HG03460 (cell line): Measurements from ENCODE around the gene KLHDC8A.
A peak's percentile ranks its signal among the peaks of the same experiment; 100 is the strongest.

Experiments
- ATAC-seq: cut with Tn5 transposase; IDR thresholded peaks from one replicate; pipeline ENCODE4 v1.9.1; 2021; ENCODE audit not compliant: unreplicated experiment

The KLHDC8A gene

DNA sequence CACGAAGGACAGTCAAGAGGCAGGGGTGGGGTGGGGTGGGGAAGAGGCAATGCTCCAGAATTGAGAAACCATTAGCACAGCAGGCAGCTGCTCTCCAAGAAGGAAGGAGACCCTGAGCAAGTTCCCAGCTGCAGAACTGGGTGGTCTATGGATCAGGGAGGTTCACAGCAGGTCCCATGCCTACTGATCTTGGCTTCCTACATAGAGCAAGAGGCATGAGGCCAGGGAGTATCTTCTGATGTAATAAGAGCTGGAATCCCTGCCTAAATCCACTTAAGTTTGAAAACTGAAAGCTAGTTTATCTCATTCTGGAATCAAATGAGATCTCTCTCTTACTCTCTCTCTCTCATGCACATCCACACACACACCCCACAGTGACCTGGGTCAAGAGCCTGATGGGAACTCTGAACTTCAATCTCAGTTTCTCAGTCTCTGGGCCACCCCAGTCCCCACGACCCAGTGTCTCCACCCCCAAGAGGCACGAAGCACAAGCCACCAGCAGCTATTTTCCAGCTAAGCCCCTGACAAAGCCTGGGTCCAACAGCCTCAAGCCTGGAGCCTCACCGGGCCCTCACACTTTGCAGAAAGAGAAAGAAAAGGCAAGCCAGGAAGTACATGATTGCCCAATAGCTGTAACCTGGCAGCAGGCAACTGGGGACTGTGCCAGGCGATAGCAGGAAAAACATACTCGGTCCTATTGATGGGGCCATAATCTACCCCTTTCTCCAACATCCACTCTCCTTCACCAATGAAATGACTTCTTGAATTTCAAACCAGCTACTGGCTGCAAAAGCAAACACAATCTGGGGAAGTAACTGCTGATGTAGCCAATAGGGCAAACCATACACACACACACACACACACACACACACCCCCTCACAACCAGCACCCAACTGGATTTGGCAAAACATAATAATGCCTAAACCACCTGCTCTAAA lies 37.4 kb downstream of the KLHDC8A start:
- ATAC-seq = no peak

DNA sequence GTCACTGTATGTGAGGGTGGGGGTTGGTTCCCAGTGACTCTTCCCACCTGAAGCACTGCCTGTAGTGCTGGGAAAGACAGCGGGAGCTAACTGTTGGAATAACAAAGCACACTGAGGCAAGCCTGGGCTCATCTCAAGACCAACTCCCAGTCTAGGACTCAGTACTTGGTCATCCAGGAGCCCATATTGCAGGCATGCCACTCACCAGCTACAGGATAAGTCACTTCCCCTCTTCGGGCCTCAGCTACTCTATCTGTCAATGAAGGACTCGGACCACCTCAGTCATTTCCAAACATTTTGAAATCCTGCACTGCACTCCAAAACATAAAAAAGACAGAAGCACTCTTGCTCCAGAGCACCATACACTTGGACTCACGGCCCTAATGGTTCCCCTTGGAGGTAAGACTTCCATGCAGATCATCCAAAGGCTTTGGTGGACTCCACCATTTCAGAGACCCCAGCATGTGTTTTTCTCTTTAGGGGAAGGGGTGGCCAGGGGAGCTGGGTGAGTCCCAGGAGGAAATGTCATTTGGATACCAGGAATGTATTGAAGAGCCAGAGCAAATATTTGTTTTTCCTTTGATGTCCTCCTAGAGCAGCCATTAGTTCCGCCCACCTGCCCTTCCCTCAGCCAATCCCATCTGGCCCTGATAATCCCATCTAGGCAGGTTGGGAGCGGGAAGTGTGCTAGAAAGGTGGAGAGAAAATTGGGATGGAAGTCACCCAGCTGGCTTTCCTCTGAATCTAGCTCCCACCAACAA lies 38.3 kb downstream of the KLHDC8A start:
- ATAC-seq = no peak

DNA sequence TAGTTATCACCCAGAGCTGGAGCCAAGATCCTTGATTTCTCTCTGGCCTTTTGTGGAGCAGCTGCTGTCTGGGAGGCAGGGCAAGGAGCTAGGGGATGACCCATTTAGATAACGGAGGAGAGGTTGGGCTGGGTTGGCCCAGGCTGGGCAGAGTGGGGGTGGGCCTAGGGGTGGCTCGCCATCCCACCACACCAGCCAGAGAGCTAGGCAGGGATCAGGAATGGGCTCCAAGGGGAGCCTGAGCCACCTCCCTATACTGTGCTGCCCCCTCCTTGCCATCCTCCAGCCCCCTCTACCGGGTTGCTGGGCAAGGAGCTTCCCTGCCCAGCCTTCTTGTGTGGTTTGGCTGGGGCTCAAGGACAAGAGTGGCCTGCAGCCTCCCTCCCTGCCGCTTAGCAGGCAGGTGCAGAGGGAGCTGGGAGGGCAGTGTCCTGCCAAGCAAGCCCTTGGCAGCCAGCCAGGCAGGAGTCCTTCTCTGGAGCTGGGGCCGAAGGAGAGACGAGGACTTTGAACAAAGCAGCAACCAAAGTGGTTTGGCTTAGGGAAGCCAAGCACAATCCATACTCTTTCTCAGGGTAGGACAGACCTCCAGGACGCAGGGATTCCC lies 39.3 kb downstream of the KLHDC8A start:
- no peak for ATAC-seq

GRCh38 chr1:205316161-205316566 lies 40.6 kb downstream of the KLHDC8A start:
- ATAC-seq = no peak

GRCh38 chr1:205315008-205315618 lies 41.6 kb downstream of the KLHDC8A start:
- ATAC-seq = no peak

DNA sequence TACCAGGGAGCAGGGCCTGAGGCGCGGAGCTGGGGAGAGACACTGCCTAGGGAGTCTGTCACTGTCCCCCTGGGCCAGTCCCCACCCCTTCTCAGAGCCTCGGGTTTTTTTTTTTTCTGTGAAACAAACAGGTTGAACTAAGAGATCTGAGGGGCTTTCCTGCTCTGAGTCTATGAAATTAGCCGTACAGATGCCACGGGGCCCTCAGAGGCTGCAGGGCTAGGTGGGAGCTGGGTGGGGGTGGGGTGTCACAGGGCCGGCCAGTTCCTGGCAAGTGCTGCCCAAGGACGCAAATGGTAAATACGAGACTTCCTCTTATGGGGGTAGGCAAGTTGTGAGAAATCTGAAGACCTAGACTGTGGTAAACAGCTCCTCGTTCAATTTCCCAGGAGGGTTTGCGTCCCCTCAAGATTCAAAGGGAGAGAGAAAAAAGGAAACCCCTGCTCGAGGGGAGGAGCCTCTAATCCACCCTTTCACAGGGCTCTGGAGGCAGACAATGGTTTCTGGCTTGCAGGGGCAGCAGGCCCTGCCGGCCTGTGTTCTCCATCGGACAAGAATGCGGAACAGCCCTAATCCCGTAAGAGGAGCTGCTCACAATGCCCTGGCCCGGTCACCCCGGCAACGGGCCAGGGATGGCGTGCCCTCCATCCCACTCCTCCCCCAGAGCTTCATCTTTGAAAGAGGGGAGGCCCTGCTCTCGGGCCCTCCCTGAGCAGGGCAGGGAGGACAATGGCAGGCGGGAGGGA lies 43.0 kb downstream of the KLHDC8A start:
- peak; percentile 65 for ATAC-seq

DNA sequence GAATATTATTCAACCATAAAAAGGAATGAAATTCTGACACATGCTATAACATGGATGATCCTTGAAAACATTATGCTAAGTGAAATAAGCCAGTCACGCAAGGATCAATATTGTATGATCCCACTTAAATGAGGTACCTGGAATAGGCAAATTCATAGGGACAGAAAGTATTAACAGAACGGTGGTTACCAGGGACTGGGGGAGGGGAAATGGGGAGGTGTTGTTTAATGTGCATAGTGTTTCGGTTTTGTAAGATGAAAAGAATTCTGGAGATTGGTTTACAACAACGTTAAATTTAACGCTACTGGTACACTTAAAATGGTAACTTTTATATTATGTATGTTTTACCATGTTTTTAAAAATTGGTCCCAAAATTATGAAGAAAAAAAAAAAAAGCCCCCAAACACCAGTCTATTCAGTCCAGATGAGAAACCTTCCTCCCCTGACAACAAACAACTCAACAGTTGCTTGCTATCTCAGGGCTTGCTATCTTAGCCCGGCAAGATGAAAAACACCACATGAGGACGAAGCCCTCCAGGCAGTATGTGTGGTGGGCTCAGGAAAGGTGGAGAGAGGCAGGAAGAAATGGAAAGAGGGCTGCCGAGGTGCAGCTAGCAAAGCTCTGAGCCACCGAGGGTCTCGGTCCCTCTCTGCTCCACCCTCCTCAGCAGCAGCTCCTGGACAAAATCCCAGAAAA lies 43.7 kb downstream of the KLHDC8A start:
- ATAC-seq = no peak

- no peak for ATAC-seq
Observed at GRCh38 chr1:205310976-205311704, 45.6 kb downstream of the KLHDC8A start.

DNA sequence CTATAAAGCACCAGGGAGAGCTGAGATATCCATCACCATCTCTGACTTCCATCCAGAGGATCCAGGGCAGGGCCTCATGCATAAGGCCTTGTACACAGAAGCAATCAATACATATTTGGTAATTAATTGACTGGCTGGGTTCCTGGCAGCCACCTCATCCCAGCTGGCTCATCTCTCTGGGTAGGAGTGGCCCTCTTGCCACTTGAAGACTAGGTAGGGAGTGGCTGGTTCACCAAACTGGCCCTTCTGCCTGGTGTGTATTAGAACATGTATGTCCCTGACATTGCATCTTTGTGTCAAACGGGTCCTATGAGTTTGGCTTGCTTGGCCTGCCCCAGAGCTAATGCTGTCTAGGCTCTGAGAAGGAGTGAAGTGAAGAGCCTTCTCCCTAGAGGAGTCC lies 47.0 kb downstream of the KLHDC8A start:
- no peak for ATAC-seq

DNA sequence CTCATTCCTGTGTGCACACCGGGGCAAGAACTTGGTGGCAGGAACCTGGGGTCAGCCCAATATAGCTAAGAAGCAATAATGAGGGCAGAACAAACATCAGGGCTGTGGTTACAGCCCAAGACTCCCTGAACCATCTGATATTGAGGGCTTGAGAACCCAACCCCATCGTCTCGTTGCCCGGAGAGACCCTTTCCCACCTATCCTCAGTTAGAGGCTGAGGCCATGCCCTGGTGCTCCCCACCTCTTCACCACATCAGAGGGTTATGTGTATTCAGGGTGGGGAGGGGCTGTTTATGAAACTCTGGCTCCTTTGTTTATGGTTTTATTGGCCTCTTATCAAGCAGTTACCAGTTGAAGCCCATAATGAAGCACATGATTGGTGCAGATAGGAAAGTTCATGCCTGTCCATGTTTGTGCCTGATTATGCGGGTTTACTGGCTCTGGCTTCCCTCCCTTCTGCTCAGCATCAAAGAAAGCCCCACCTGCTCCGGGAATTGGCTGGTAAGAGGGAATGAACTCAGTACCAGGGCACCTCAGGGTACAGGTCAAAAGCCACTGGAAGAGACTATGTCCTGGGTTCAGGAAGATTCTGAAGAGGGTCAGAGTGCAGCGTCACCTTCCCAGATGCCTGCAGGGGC lies 49.7 kb downstream of the KLHDC8A start:
- ATAC-seq = no peak

DNA sequence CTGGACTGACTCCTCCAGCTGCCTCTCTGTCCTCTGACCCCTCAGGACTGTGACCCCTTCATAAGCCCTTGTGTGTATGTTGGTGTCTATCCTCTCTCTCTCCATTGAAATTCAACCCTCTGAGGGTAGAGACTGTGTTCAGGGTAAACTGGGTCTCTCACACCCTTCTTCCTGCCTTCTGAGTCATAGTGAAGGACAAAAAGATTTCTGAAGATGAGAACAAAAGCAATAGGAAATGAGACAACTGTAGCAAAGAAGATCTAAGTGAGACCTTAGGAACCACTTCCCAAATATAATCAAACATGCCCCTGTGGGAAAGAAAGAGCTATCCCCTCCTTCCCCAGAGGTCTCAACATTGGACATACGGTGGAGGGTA lies 52.0 kb downstream of the KLHDC8A start:
- no peak for ATAC-seq

DNA sequence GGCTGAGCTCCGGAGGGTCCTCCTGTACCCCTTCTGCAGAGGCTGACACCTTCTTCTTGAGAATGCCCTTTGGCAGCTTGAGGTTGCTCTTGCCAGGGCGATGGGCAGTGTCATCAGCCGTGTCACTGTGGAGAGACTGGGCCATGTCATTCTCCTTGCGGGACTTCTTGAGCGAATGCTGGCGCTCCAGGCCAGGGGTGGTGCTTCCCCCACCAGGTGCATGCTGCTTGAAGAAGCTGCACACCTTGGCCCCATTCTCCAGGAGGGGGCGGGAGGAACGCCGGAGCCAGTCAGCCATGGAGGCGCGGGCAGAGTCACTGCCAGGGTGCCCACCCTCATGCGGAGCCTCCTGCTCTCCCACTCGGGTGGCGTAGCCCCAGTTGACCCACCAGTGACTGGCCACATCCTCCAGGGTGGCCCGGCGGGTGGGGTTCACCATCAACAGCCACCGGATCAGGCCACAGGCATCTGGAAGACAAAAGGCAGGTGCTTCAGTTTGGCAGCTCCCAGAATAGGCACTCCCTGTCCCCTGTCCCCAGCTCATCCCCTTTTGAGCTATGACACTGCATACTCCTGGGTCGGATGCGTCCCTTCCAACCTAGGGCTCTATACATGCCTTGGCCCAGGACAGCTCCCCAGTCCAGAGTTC lies 52.6 kb downstream of the KLHDC8A start:
- ATAC-seq = no peak

GRCh38 chr1:205303247-205303888 lies 53.4 kb downstream of the KLHDC8A start:
- no peak for ATAC-seq

- no peak for ATAC-seq
Observed at GRCh38 chr1:205301842-205302588, 54.7 kb downstream of the KLHDC8A start.

DNA sequence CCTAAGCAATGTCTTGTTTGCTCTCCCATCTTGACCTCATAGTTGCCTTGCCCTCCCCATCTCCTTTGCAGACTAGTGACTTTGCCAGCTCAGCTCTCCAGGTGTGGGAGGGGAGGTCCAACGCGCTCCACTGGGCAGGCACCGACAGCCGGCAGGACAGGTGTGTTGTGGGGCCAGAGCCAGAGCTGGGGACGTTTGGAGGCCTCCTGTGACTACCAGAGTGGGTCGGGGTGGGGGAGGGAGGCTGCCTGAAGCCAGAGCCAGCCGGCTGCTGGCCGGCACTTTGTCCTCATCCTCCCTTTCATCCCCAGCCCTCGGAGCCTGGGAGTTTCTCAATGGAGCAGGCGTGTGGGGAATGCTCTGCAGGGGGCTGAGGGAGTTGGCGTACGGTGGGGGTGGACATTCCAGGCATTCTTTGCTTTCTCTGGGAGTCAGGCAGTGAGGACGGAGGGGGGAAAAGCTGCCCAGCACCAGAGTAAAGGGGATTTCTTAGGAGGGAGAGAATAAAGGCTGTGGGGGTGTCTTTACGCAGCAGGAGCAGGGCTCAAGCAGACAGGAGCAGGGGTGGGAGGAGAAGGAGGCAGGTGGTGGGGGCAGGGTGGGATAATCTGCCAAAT lies 55.4 kb downstream of the KLHDC8A start:
- ATAC-seq = no peak

DNA sequence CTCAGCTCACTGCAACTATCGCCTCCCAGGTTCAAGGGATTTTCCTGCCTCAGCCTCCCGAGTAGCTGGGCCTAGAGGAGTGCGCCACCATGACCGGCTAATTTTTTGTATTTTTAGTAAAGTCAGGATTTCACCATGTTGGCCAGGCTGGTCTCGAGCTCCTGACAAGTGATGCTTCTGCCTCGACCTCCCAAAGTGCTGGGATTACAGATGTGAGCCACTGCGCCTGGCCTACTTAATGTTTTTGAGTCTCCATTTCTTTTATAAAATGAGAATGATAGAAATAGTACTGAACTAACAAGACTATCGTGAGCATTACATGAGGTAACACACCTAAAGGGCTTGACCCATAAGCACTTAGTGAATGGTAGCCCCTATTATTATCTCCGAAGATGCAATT lies 56.6 kb downstream of the KLHDC8A start:
- ATAC-seq = no peak
